Activated gamma-delta T cell treated with anti-CD3 and anti-CD28 coated beads, Interleukin-2, amount 50 U/mL, for 16 hours (primary cell): Measurements from ENCODE around the gene PER3.

Source experiments
- DNase-seq: peaks from one replicate; pipeline ENCODE4 v3.0.0-alpha.2; 2020; ENCODE audit warnings: low read depth

The PER3 gene

GRCh38 chr1:7783826-7784491 lies at the start of gene PER3:
Gene PER3 (plus strand): TSS chr1:7784291. CDS start chr1:7784878, 587 bp downstream.
- DNase-seq: peak; percentile 83

- no peak for DNase-seq
Observed at GRCh38 chr1:7738044-7738443, 46.0 kb upstream of the PER3 start.

GRCh38 chr1:7743346-7743745 lies 40.7 kb upstream of the PER3 start:
- no peak for DNase-seq

- no peak for DNase-seq
Observed at GRCh38 chr1:7744882-7745281, 39.2 kb upstream of the PER3 start.

- DNase-seq: no peak
Observed at GRCh38 chr1:7745783-7746182, 38.3 kb upstream of the PER3 start.

GRCh38 chr1:7747605-7748004 lies 36.5 kb upstream of the PER3 start:
- DNase-seq: no peak

- DNase-seq: no peak
Observed at GRCh38 chr1:7749126-7749525, 35.0 kb upstream of the PER3 start.

- no peak for DNase-seq
Observed at GRCh38 chr1:7751174-7751573, 32.9 kb upstream of the PER3 start.

- peak; percentile 32 for DNase-seq
Observed at GRCh38 chr1:7752512-7753417, 31.3 kb upstream of the PER3 start.

GRCh38 chr1:7753641-7754040 lies 30.4 kb upstream of the PER3 start:
- no peak for DNase-seq

GRCh38 chr1:7754234-7754633 lies 29.9 kb upstream of the PER3 start:
- DNase-seq: no peak

GRCh38 chr1:7755448-7755847 lies 28.6 kb upstream of the PER3 start:
- DNase-seq: no peak

- no peak for DNase-seq
Observed at GRCh38 chr1:7760245-7760644, 23.8 kb upstream of the PER3 start.

GRCh38 chr1:7761103-7761502 lies 23.0 kb upstream of the PER3 start:
- no peak for DNase-seq

GRCh38 chr1:7767176-7767575 lies 16.9 kb upstream of the PER3 start:
- DNase-seq: no peak

GRCh38 chr1:7768583-7768982 lies 15.5 kb upstream of the PER3 start:
- DNase-seq: no peak

GRCh38 chr1:7769673-7770412 lies 14.2 kb upstream of the PER3 start:
- no peak for DNase-seq

- DNase-seq: no peak
Observed at GRCh38 chr1:7770669-7770996, 13.5 kb upstream of the PER3 start.

- peak; percentile 86 for DNase-seq
Observed at GRCh38 chr1:7770997-7771822, 12.9 kb upstream of the PER3 start, which contains the start of gene VAMP3. Gene VAMP3 (plus strand): TSS chr1:7771296. CDS start chr1:7771384, 88 bp downstream.

GRCh38 chr1:7771823-7772299 lies 12.2 kb upstream of the PER3 start:
- no peak for DNase-seq

- no peak for DNase-seq
Observed at GRCh38 chr1:7777591-7777990, 6.5 kb upstream of the PER3 start.
